Endothelial cell of umbilical vein (primary cell): Measurements from ENCODE around the gene FARP1. TPM values are rescaled to one million over a fixed set of nuclear protein-coding genes. Genes with fewer than 3 reads are reported as not detected.

Experiments
- BruUV-seq: library from RNA; stranded (reverse); fragments of 400-500 nt; replicated peaks from 2 replicates; lab custom pipeline; 2021; lab: Mats Ljungman, UMichigan
- CTCF ChIA-PET: fragments of 300-600, 350-600 bp; sonication (Branson Sonifier 250); formaldehyde crosslinking; loops from one replicate; lab custom pipeline; 2021; ENCODE audit warnings: antibody characterized with exemption, inconsistent platforms; lab: Charles Lee
- POLR2A ChIA-PET: fragments of 300-600, 350-600 bp; sonication (Branson Sonifier 250); formaldehyde crosslinking; loops from one replicate; lab custom pipeline; 2021; ENCODE audit warnings: antibody characterized with exemption, inconsistent platforms; lab: Charles Lee
- DNase-seq: peaks from one replicate; pipeline ENCODE4 v3.0.0-alpha.2; 2011; ENCODE audit warnings: low read depth, low spot score
- FAIRE-seq: peaks from 2 replicates; lab custom pipeline; 2011; peaks lifted over from hg19 to GRCh38; lab: Jason Lieb, UNC
- H2AFZ ChIP-seq: 2 replicates; pipeline ENCODE4 v1.6.0; 2012; ENCODE audit warnings: low read depth, low read length, control low read depth, inconsistent platforms
- H3K27ac ChIP-seq: 2 replicates; pipeline ENCODE4 v1.5.1; 2011; ENCODE audit warnings: low read depth, mild to moderate bottlenecking, control low read depth, low read length, moderate library complexity; ENCODE audit not compliant: insufficient read depth
- H3K27me3 ChIP-seq, 2 experiments: 2 replicates each; pipeline versions ENCODE4 v1.6.0 to v1.6.1; 2011; ENCODE audit warnings: low read length in 2 of 2, mixed read lengths in 1 of 2; ENCODE audit not compliant: control insufficient read depth in 2 of 2, insufficient read depth in 2 of 2
- H3K36me3 ChIP-seq, 2 experiments: 2 replicates in 1 of 2; 3 replicates in 1 of 2; pipeline ENCODE4 v1.5.1; 2011; ENCODE audit warnings: low read length in 2 of 2, mild to moderate bottlenecking in 1 of 2, moderate library complexity in 1 of 2; ENCODE audit not compliant: control insufficient read depth in 2 of 2, insufficient read depth in 2 of 2; ENCODE audit errors: extremely low read depth in 1 of 2
- H3K4me1 ChIP-seq: 3 replicates; pipeline ENCODE4 v1.5.1; 2011; ENCODE audit warnings: mild to moderate bottlenecking, low read length; ENCODE audit not compliant: control insufficient read depth, insufficient read depth; ENCODE audit errors: extremely low read depth
- H3K4me2 ChIP-seq: 2 replicates; pipeline ENCODE4 v1.6.1; 2011; ENCODE audit warnings: low read length, control low read depth, mixed read lengths; ENCODE audit not compliant: insufficient read depth
- H3K4me3 ChIP-seq, 3 experiments: fragments of 200-600 bp in 1 of 3; sonication (generic), shearing (Covaris generic) in 1 of 3; replicated peaks in 1 of 3; 2 replicates each; pipeline ENCODE4 v1.5.1; 2011 to 2016; ENCODE audit warnings: control low read depth in 3 of 3, low read length in 3 of 3, mild to moderate bottlenecking in 2 of 3, inconsistent platforms in 1 of 3, low read depth in 1 of 3, moderate library complexity in 1 of 3; ENCODE audit not compliant: insufficient read depth in 1 of 3
- H3K79me2 ChIP-seq: 2 replicates; pipeline ENCODE4 v1.6.0; 2012; ENCODE audit warnings: low read length, inconsistent platforms; ENCODE audit not compliant: control insufficient read depth, insufficient read depth
- H3K9ac ChIP-seq: replicated peaks from 2 replicates; pipeline ENCODE3; 2011; ENCODE audit warnings: low read length, control low read depth; ENCODE audit not compliant: insufficient read depth; ENCODE audit errors: extremely low read depth
- H3K9me1 ChIP-seq: replicated peaks from 3 replicates; pipeline ENCODE4 v1.6.0; 2011; ENCODE audit warnings: mild to moderate bottlenecking, low read length; ENCODE audit not compliant: control insufficient read depth, insufficient read depth; ENCODE audit errors: extremely low read depth
- H3K9me3 ChIP-seq: replicated peaks from 2 replicates; pipeline ENCODE4 v1.5.1; 2012; ENCODE audit warnings: low read length, inconsistent platforms; ENCODE audit not compliant: control insufficient read depth, insufficient read depth
- H4K20me1 ChIP-seq: replicated peaks from 2 replicates; pipeline ENCODE3; 2011; ENCODE audit warnings: mild to moderate bottlenecking, low read length; ENCODE audit not compliant: control insufficient read depth, insufficient read depth; ENCODE audit errors: extremely low read depth
- EZH2 ChIP-seq: IDR thresholded peaks from 2 replicates; pipeline ENCODE4 v1.6.1; 2012; ENCODE audit warnings: borderline replicate concordance, low read depth, mild to moderate bottlenecking, moderate library complexity, low read length, inconsistent platforms; ENCODE audit not compliant: severe bottlenecking
- FOS ChIP-seq: IDR thresholded peaks from 2 replicates; pipeline ENCODE4 v1.6.1; 2011; ENCODE audit warnings: mild to moderate bottlenecking, low read length, moderate library complexity, borderline replicate concordance; ENCODE audit not compliant: insufficient read depth
- GATA2 ChIP-seq: IDR thresholded peaks from 2 replicates; pipeline ENCODE4 v1.7.0; 2011; ENCODE audit warnings: low read depth, mild to moderate bottlenecking, moderate library complexity, mixed read lengths, low read length; ENCODE audit not compliant: insufficient read length, insufficient read depth
- JUN ChIP-seq: IDR thresholded peaks from 2 replicates; pipeline ENCODE4 v1.6.1; 2011; ENCODE audit warnings: borderline replicate concordance, low read depth; ENCODE audit not compliant: insufficient read length, insufficient read depth
- MAX ChIP-seq: IDR thresholded peaks from 2 replicates; pipeline ENCODE4 v1.6.1; 2011; ENCODE audit not compliant: insufficient read depth, insufficient read length
- MYC ChIP-seq: IDR thresholded peaks from one replicate; pipeline ENCODE4 v1.6.1; 2011; ENCODE audit warnings: mild to moderate bottlenecking, low read depth, low read length
- POLR2A ChIP-seq: IDR thresholded peaks from 2 replicates; pipeline ENCODE4 v1.6.1; 2012; ENCODE audit warnings: low read depth, mild to moderate bottlenecking, control low read depth, low read length
- POLR2AphosphoS5 ChIP-seq: IDR thresholded peaks from 2 replicates; pipeline ENCODE4 v1.6.1; 2012; ENCODE audit warnings: low read depth, mild to moderate bottlenecking, control low read depth, low read length, moderate library complexity; ENCODE audit not compliant: insufficient read depth
- dilution Hi-C: fragments of 300-500 bp; cut with MboI; formaldehyde crosslinking; loops from one replicate; pipeline ENCODE4 v1.15.0; 2019; ENCODE audit warnings: low sequenced_read_pairs; ENCODE audit not compliant: extremely low pct_ligation_motif_present
- intact Hi-C: fragments of 100-400 bp; cut with micrococcal nuclease; formaldehyde crosslinking; loops from one replicate; pipeline ENCODE4 v1.10.0; 2022
- polyA plus RNA-seq, 4 experiments: library from polyadenylated mRNA; depleted of rRNA in 3 of 4; stranded (reverse) in 3 of 4; unstranded in 1 of 4; fragments of >200 nt; gene quantifications; 2 replicates each; pipeline versions ENCODE4 v1.2.1 to v1.2.3, GENCODE V29; 2011 to 2012; ENCODE audit warnings: missing spikeins in 1 of 4
- total RNA-seq: library from RNA; stranded (reverse); gene quantifications from 2 replicates; pipeline ENCODE4 v1.2.3, GENCODE V29; 2021
- TF ChIP-seq, protein P1 (sequence below), 2 donors: IDR thresholded peaks; 1 replicate in 1 of 2; 2 replicates in 1 of 2; pipeline ENCODE4 v1.5.1; 2011; ENCODE audit warnings: low read length in 2 of 2, mild to moderate bottlenecking in 2 of 2, moderate library complexity in 2 of 2, control low read depth in 1 of 2, inconsistent platforms in 1 of 2, low read depth in 1 of 2; ENCODE audit not compliant: insufficient read depth in 1 of 2; ENCODE audit errors: extremely low read depth in 1 of 2

Gene FARP1
- total and polyA plus RNA-seq, 2 donors (not counting 3 experiments of a cell fraction or from before 2014, with no cell fraction given): 19.0 to 77.7 TPM

DNA sequence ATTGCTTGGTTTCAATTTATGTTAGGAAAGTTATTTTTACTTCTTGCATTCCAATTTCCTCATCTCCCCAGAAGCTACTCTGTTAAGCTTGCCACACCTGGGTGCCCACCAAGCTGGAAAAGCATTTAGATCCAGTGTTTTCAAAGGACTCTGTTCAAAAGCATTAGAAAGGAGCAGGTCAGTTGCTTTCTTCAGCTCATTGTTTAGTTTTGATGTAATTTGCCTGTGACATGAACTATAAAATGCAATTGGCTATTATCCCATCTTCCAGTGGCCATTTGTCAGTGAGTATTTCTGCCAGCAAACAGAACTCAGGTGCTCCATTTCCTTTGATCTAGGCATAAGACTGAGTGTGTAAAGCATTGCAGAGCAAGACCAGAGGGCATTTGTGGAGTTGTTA is 80.8 kb downstream of the FARP1 start:
- H3K27me3 ChIP-seq: no peaks in the 10 kb centered on the region
- H3K9me1 ChIP-seq: no peaks in the 10 kb centered on the region

More for the DNA sequence above, 80.8 kb downstream of the FARP1 start:
- H3K36me3 ChIP-seq: no peaks in the 10 kb centered on the region
- POLR2A ChIA-PET: no interaction called here
- H4K20me1 ChIP-seq: no peaks in the 10 kb centered on the region
- no peak overlapping the region for H2AFZ ChIP-seq
- peaks cover 8% of the 10 kb centered on the region for H3K4me1 ChIP-seq
- DNase-seq (no peak), FAIRE-seq (no peak)
- peaks cover 2% of the 10 kb centered on the region for H3K79me2 ChIP-seq
- no peak overlapping the region for H3K27ac ChIP-seq
- dilution Hi-C loops: no loop called here
- no peak overlapping the region for H3K9ac ChIP-seq
- no peak overlapping the region for H3K4me2 ChIP-seq
- intact Hi-C loops: no loop called here
- CTCF ChIA-PET: interaction anchor here (0.9 kb wide), 1 partner anchor 9 kb away, joined by 3 read pairs; no protein-coding TSS in a partner anchor
- BruUV-seq: no TSS peak
- TF ChIP-seq POLR2AphosphoS5: no peak
- no peak for TF ChIP-seq FOS
- no peak for TF ChIP-seq MAX
- no peak for TF ChIP-seq POLR2A
- no peak for TF ChIP-seq MYC
- TF ChIP-seq EZH2: no peak
- TF ChIP-seq GATA2: no peak
- TF ChIP-seq JUN: no peak
- TF ChIP-seq, protein P1, sequence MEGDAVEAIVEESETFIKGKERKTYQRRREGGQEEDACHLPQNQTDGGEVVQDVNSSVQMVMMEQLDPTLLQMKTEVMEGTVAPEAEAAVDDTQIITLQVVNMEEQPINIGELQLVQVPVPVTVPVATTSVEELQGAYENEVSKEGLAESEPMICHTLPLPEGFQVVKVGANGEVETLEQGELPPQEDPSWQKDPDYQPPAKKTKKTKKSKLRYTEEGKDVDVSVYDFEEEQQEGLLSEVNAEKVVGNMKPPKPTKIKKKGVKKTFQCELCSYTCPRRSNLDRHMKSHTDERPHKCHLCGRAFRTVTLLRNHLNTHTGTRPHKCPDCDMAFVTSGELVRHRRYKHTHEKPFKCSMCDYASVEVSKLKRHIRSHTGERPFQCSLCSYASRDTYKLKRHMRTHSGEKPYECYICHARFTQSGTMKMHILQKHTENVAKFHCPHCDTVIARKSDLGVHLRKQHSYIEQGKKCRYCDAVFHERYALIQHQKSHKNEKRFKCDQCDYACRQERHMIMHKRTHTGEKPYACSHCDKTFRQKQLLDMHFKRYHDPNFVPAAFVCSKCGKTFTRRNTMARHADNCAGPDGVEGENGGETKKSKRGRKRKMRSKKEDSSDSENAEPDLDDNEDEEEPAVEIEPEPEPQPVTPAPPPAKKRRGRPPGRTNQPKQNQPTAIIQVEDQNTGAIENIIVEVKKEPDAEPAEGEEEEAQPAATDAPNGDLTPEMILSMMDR (IDR thresholded peaks at IDR 0.05; ENCODE audit: extremely low read depth in 1 of 2, insufficient read depth in 1 of 2, low read depth in 1 of 2, low read length in 2 of 2): no peak
- no peaks in the 10 kb centered on the region for H3K9me3 ChIP-seq
- no peak overlapping the region for H3K4me3 ChIP-seq
